ENCODE results near the gene RGS13. TPM values are rescaled to one million over a fixed set of nuclear protein-coding genes. Genes with fewer than 3 reads are reported as not detected.

Gene RGS13
- total RNA-seq, 4 donors from 2014 or later = 0.10 to 0.56 (median 0.34) TPM; not detected in 1

DNA sequence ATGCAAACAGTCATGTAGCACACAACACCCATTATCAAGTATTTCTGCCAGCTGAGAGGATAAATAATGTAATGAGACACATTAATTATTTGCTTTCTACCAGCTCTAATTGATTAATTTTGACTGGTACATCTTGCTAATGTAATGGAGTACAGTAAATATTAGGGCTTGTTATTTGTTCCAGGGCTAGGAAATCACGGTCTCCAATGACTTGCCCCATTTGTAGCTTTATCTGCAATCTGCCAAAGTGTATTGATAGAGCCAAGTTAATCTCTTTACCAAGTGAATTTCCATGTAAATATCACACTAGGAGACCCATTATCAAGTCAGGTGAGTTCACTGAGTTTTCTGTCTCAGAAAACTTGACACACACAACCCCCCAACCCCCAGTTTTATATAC lies 55.1 kb downstream of the RGS13 start:
- Histone ChIP-seq H3K4me1 (no peaks in the 10 kb centered on the region), H3K36me3 (no peaks in the 10 kb centered on the region), H3K4me3 (no peak overlapping the region), H3K27me3 (no peaks in the 10 kb centered on the region), H3K27ac (no peak overlapping the region), H3K9me3 (no peaks in the 10 kb centered on the region)
- TF ChIP-seq EP300 (IDR thresholded peaks at IDR 0.05) (no peak), POLR2AphosphoS5 (IDR thresholded peaks at IDR 0.05) (no peak), POLR2A (IDR thresholded peaks at IDR 0.05) (no peak)
- TF ChIP-seq, protein P1, sequence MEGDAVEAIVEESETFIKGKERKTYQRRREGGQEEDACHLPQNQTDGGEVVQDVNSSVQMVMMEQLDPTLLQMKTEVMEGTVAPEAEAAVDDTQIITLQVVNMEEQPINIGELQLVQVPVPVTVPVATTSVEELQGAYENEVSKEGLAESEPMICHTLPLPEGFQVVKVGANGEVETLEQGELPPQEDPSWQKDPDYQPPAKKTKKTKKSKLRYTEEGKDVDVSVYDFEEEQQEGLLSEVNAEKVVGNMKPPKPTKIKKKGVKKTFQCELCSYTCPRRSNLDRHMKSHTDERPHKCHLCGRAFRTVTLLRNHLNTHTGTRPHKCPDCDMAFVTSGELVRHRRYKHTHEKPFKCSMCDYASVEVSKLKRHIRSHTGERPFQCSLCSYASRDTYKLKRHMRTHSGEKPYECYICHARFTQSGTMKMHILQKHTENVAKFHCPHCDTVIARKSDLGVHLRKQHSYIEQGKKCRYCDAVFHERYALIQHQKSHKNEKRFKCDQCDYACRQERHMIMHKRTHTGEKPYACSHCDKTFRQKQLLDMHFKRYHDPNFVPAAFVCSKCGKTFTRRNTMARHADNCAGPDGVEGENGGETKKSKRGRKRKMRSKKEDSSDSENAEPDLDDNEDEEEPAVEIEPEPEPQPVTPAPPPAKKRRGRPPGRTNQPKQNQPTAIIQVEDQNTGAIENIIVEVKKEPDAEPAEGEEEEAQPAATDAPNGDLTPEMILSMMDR (IDR thresholded peaks at IDR 0.05) = no peak
- DNase-seq (ENCODE audit: low spot score in 2 of 2) = no peak
- WGBS = 76% methylated on average over 1 of the region's 1 CpG

- no peak overlapping the region for H3K4me3 ChIP-seq
- no peaks in the 10 kb centered on the region for H3K9me3 ChIP-seq
- H3K36me3 ChIP-seq = no peaks in the 10 kb centered on the region
- no peak overlapping the region for H3K27ac ChIP-seq
- TF ChIP-seq EP300 (IDR thresholded peaks at IDR 0.05) (no peak), POLR2AphosphoS5 (IDR thresholded peaks at IDR 0.05) (no peak), POLR2A (IDR thresholded peaks at IDR 0.05) (no peak)
- TF ChIP-seq, protein P1 (IDR thresholded peaks at IDR 0.05) = no peak
- H3K27me3 ChIP-seq = no peaks in the 10 kb centered on the region
- no peaks in the 10 kb centered on the region for H3K4me1 ChIP-seq
- 93% methylated on average over 2 of the region's 2 CpGs for WGBS
- DNase-seq (ENCODE audit: low spot score in 2 of 2) = no peak
Observed at GRCh38 chr1:192696082-192696481, 60.1 kb downstream of the RGS13 start.

GRCh38 chr1:192697771-192698170 lies 61.8 kb downstream of the RGS13 start:
- no peaks in the 10 kb centered on the region for H3K27me3 ChIP-seq
- no peak for DNase-seq (ENCODE audit: low spot score in 2 of 2)
- H3K4me3 ChIP-seq = no peak overlapping the region
- H3K27ac ChIP-seq = no peak overlapping the region
- no peak for TF ChIP-seq POLR2A (IDR thresholded peaks at IDR 0.05)
- TF ChIP-seq POLR2AphosphoS5 (IDR thresholded peaks at IDR 0.05) = no peak
- TF ChIP-seq, protein P1 (IDR thresholded peaks at IDR 0.05) = no peak
- TF ChIP-seq EP300 (IDR thresholded peaks at IDR 0.05) = no peak
- peaks cover 13% of the 10 kb centered on the region for H3K4me1 ChIP-seq
- WGBS = 87% methylated on average over 2 of the region's 2 CpGs
- H3K9me3 ChIP-seq = no peaks in the 10 kb centered on the region
- H3K36me3 ChIP-seq = no peaks in the 10 kb centered on the region

DNA sequence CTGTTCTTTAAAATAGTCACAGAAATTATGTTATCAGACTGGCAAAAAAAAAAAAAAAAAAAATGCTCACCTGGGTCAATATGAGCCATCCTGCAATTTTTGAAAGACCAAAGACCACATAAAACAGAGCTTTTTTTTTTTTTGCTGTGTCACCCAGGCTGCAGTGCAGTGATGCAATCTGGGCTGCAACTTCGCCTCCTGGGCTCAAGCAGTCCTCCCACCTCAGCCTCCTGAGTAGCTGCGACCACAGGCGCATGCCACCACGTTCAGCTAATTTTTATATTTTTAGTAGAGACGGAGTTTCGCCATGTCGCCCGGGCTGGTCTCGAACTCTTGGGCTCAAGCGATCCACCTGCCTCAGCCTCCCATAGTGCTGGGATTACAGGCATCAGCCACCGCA lies 62.8 kb downstream of the RGS13 start:
- no peak overlapping the region for H3K4me3 ChIP-seq
- TF ChIP-seq, protein P1 (IDR thresholded peaks at IDR 0.05) = no peak
- TF ChIP-seq POLR2AphosphoS5 (IDR thresholded peaks at IDR 0.05) (no peak), POLR2A (IDR thresholded peaks at IDR 0.05) (no peak), EP300 (IDR thresholded peaks at IDR 0.05) (no peak)
- 96% methylated on average over 11 of the region's 11 CpGs for WGBS
- H3K4me1 ChIP-seq = peaks cover 13% of the 10 kb centered on the region
- H3K27ac ChIP-seq = no peak overlapping the region
- H3K9me3 ChIP-seq = no peaks in the 10 kb centered on the region
- no peaks in the 10 kb centered on the region for H3K36me3 ChIP-seq
- DNase-seq (ENCODE audit: low spot score in 2 of 2) = no peak
- H3K27me3 ChIP-seq = no peaks in the 10 kb centered on the region

DNA sequence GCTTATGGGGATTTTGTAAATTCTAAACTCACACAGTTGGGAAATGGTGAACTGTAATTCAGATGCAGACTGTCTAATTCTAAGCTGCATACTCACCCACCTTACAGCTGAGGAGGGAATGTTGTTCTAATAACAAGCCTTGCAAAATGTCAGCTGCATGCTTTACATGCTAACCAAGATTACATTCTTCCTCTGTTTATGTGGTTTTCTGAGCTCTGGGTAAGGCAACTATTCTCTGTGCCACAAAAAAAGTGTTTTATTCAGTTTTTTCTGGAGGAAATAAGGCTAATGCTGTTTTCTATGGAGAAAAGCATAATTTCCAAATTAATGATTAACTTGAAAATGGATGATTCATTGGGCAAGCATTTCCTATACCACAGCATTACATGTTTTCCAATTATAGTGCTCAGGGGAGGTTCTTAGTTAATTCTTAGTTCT lies 64.9 kb downstream of the RGS13 start:
- H3K27me3 ChIP-seq = no peaks in the 10 kb centered on the region
- H3K9me3 ChIP-seq = no peaks in the 10 kb centered on the region
- H3K36me3 ChIP-seq = no peaks in the 10 kb centered on the region
- peaks cover 13% of the 10 kb centered on the region for H3K4me1 ChIP-seq
- DNase-seq (ENCODE audit: low spot score in 2 of 2) = no peak
- H3K27ac ChIP-seq = no peak overlapping the region
- TF ChIP-seq POLR2A (IDR thresholded peaks at IDR 0.05) (no peak), EP300 (IDR thresholded peaks at IDR 0.05) (no peak), POLR2AphosphoS5 (IDR thresholded peaks at IDR 0.05) (no peak)
- TF ChIP-seq, protein P1 (IDR thresholded peaks at IDR 0.05) = no peak
- no peak overlapping the region for H3K4me3 ChIP-seq

Measured in suprapubic skin (tissue), 4 donors.